ENCODE results near the gene BPIFB6. TPM values are rescaled to one million over a fixed set of nuclear protein-coding genes. Genes with fewer than 3 reads are reported as not detected.

The BPIFB6 gene
- total and polyA plus RNA-seq, 2 donors (not counting 3 experiments of a cell fraction or from before 2014, with no cell fraction given), result not detected

DNA sequence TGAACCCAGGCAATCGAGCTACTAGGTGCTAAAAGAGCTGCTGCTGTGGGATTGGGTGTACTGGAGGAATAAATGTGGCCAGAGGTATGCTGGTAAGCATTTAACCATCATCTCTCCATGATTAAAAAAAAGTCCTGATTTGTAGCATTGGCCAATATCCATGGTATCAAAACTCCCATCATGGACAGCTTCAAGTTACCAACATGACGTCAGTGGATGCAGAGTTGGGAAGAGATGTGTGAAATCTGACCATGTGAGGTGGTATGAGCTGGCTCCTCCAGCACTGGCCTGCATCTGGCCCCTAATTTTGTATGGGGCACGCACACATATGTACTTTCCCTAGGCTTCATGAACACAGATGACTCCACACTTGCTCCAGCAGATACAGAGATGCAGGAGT lies 59.7 kb downstream of the BPIFB6 start:
- FAIRE-seq (no peak), DNase-seq (ENCODE audit: low read depth, low spot score) (no peak)
- Histone ChIP-seq H3K9ac (replicated peaks; ENCODE audit: extremely low read depth, insufficient read depth, low read length) (no peak overlapping the region), H3K27me3 (ENCODE audit: control insufficient read depth in 2 of 2, insufficient read depth in 2 of 2, low read length in 2 of 2) (no peaks in the 10 kb centered on the region), H3K4me3 (replicated peaks in 1 of 3; ENCODE audit: insufficient read depth in 1 of 3, low read depth in 1 of 3, low read length in 3 of 3) (no peak overlapping the region), H3K27ac (ENCODE audit: insufficient read depth, low read depth, low read length) (no peak overlapping the region), H3K4me2 (ENCODE audit: insufficient read depth, low read length) (no peak overlapping the region), H3K36me3 (ENCODE audit: control insufficient read depth in 2 of 2, extremely low read depth in 1 of 2, insufficient read depth in 2 of 2, low read length in 2 of 2) (no peaks in the 10 kb centered on the region), H3K9me3 (replicated peaks; ENCODE audit: control insufficient read depth, insufficient read depth, low read length) (no peaks in the 10 kb centered on the region), H4K20me1 (replicated peaks; ENCODE audit: control insufficient read depth, extremely low read depth, insufficient read depth, low read length) (no peaks in the 10 kb centered on the region), H3K79me2 (ENCODE audit: control insufficient read depth, insufficient read depth, low read length) (no peaks in the 10 kb centered on the region), H3K9me1 (replicated peaks; ENCODE audit: control insufficient read depth, extremely low read depth, insufficient read depth, low read length) (no peaks in the 10 kb centered on the region), H3K4me1 (ENCODE audit: control insufficient read depth, extremely low read depth, insufficient read depth, low read length) (no peaks in the 10 kb centered on the region), H2AFZ (ENCODE audit: low read depth, low read length) (no peak overlapping the region)
- dilution Hi-C loops (cut with MboI; ENCODE audit: extremely low pct_ligation_motif_present, low sequenced_read_pairs), result no loop called here
- no TSS peak for BruUV-seq (replicated peaks)
- intact Hi-C loops (cut with micrococcal nuclease), result no loop called here
- TF ChIP-seq JUN (IDR thresholded peaks at IDR 0.05; ENCODE audit: borderline replicate concordance, insufficient read depth, insufficient read length, low read depth) (no peak), EZH2 (IDR thresholded peaks at IDR 0.05; ENCODE audit: borderline replicate concordance, low read depth, low read length, severe bottlenecking) (no peak), POLR2A (IDR thresholded peaks at IDR 0.05; ENCODE audit: low read depth, low read length) (no peak), FOS (IDR thresholded peaks at IDR 0.05; ENCODE audit: borderline replicate concordance, insufficient read depth, low read length) (no peak), POLR2AphosphoS5 (IDR thresholded peaks at IDR 0.05; ENCODE audit: insufficient read depth, low read depth, low read length) (no peak), MYC (IDR thresholded peaks at IDR 0.05; ENCODE audit: low read depth, low read length) (no peak)
- TF ChIP-seq, protein P1, sequence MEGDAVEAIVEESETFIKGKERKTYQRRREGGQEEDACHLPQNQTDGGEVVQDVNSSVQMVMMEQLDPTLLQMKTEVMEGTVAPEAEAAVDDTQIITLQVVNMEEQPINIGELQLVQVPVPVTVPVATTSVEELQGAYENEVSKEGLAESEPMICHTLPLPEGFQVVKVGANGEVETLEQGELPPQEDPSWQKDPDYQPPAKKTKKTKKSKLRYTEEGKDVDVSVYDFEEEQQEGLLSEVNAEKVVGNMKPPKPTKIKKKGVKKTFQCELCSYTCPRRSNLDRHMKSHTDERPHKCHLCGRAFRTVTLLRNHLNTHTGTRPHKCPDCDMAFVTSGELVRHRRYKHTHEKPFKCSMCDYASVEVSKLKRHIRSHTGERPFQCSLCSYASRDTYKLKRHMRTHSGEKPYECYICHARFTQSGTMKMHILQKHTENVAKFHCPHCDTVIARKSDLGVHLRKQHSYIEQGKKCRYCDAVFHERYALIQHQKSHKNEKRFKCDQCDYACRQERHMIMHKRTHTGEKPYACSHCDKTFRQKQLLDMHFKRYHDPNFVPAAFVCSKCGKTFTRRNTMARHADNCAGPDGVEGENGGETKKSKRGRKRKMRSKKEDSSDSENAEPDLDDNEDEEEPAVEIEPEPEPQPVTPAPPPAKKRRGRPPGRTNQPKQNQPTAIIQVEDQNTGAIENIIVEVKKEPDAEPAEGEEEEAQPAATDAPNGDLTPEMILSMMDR (IDR thresholded peaks at IDR 0.05; ENCODE audit: extremely low read depth in 1 of 2, insufficient read depth in 1 of 2, low read depth in 1 of 2, low read length in 2 of 2), result no peak
- CTCF ChIA-PET, result no interaction called here
- POLR2A ChIA-PET, result no interaction called here

DNA sequence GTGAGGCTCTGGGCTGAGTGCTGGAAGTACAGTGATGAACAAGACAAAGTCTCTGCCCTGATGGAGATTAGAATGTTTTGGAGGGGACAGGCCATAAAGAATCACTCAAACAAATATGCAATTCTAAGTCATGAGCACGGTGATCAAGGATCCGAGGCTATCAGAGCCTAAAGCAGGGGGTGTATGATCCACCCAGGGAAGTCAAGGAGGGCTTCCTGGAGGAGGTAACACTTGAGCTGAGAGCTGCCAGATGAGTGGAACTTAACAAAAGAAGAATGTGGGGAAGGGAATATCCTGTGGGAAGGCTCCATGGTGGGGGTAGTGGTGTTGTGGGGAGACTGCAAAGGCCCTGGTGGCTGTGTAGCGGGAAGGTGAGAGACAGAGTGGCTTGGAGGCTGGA lies 60.2 kb downstream of the BPIFB6 start:
- no peaks in the 10 kb centered on the region for H3K79me2 ChIP-seq (ENCODE audit: control insufficient read depth, insufficient read depth, low read length)
- no peak overlapping the region for H2AFZ ChIP-seq (ENCODE audit: low read depth, low read length)
- no peaks in the 10 kb centered on the region for H3K4me1 ChIP-seq (ENCODE audit: control insufficient read depth, extremely low read depth, insufficient read depth, low read length)
- CTCF ChIA-PET, result no interaction called here
- no peak overlapping the region for H3K9ac ChIP-seq (replicated peaks; ENCODE audit: extremely low read depth, insufficient read depth, low read length)
- H3K27ac ChIP-seq (ENCODE audit: insufficient read depth, low read depth, low read length), result no peak overlapping the region
- intact Hi-C loops (cut with micrococcal nuclease) (no loop called here), dilution Hi-C loops (cut with MboI; ENCODE audit: extremely low pct_ligation_motif_present, low sequenced_read_pairs) (no loop called here)
- no peak overlapping the region for H3K4me3 ChIP-seq (replicated peaks in 1 of 3; ENCODE audit: insufficient read depth in 1 of 3, low read depth in 1 of 3, low read length in 3 of 3)
- no peaks in the 10 kb centered on the region for H3K9me1 ChIP-seq (replicated peaks; ENCODE audit: control insufficient read depth, extremely low read depth, insufficient read depth, low read length)
- DNase-seq (ENCODE audit: low read depth, low spot score) (no peak), FAIRE-seq (no peak)
- no peak overlapping the region for H3K4me2 ChIP-seq (ENCODE audit: insufficient read depth, low read length)
- H3K9me3 ChIP-seq (replicated peaks; ENCODE audit: control insufficient read depth, insufficient read depth, low read length), result no peaks in the 10 kb centered on the region
- TF ChIP-seq, protein P1 (IDR thresholded peaks at IDR 0.05; ENCODE audit: extremely low read depth in 1 of 2, insufficient read depth in 1 of 2, low read depth in 1 of 2, low read length in 2 of 2), result no peak
- no peak for TF ChIP-seq FOS (IDR thresholded peaks at IDR 0.05; ENCODE audit: borderline replicate concordance, insufficient read depth, low read length)
- TF ChIP-seq, protein P2, sequence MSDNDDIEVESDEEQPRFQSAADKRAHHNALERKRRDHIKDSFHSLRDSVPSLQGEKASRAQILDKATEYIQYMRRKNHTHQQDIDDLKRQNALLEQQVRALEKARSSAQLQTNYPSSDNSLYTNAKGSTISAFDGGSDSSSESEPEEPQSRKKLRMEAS (IDR thresholded peaks at IDR 0.05; ENCODE audit: insufficient read depth, insufficient read length), result no peak
- TF ChIP-seq GATA2 (IDR thresholded peaks at IDR 0.05; ENCODE audit: insufficient read depth, insufficient read length, low read depth, low read length), result no peak
- TF ChIP-seq POLR2AphosphoS5 (IDR thresholded peaks at IDR 0.05; ENCODE audit: insufficient read depth, low read depth, low read length), result no peak
- no peaks in the 10 kb centered on the region for H3K27me3 ChIP-seq (ENCODE audit: control insufficient read depth in 2 of 2, insufficient read depth in 2 of 2, low read length in 2 of 2)
- no TSS peak for BruUV-seq (replicated peaks)
- H4K20me1 ChIP-seq (replicated peaks; ENCODE audit: control insufficient read depth, extremely low read depth, insufficient read depth, low read length), result no peaks in the 10 kb centered on the region
- POLR2A ChIA-PET, result no interaction called here
- H3K36me3 ChIP-seq (ENCODE audit: control insufficient read depth in 2 of 2, extremely low read depth in 1 of 2, insufficient read depth in 2 of 2, low read length in 2 of 2), result no peaks in the 10 kb centered on the region

All from endothelial cell of umbilical vein (primary cell).